Naive thymus-derived CD4-positive, alpha-beta T cell (primary cell): Measurements from ENCODE around the gene NEUROG1. TPM values are rescaled to one million over a fixed set of nuclear protein-coding genes. Genes with fewer than 3 reads are reported as not detected.

Experiments used
- ATAC-seq: fragments of 150-1000 bp; cut with Tn5 transposase; 2 replicates; pipeline ENCODE4 v1.10.0; 2021; ENCODE audit warnings: mild to moderate bottlenecking, moderate library complexity
- CTCF ChIA-PET: fragments of 350-600 bp; sonication (Branson Sonifier 250); formaldehyde crosslinking; loops from one replicate; lab custom pipeline; 2021; ENCODE audit warnings: antibody characterized with exemption; lab: Charles Lee
- POLR2A ChIA-PET: fragments of 350-600 bp; sonication (Branson Sonifier 250); formaldehyde crosslinking; loops from one replicate; lab custom pipeline; 2021; ENCODE audit warnings: antibody characterized with exemption, inconsistent platforms; lab: Charles Lee
- DNase-seq, 9 donors: peaks; one replicate each; pipeline versions ENCODE4 v3.0.0 to v3.0.0-alpha.2; 2020 to 2022; ENCODE audit warnings: mixed read lengths in 1 of 9
- H3K27ac ChIP-seq: one replicate; pipeline ENCODE4 v1.7.0; 2013; ENCODE audit warnings: mild to moderate bottlenecking, low read depth, low read length, moderate library complexity
- H3K27me3 ChIP-seq, 2 donors: one replicate each; pipeline ENCODE4 v1.7.0; 2013; ENCODE audit warnings: low read length in 2 of 2, mild to moderate bottlenecking in 2 of 2, moderate library complexity in 2 of 2; ENCODE audit not compliant: control insufficient read depth in 2 of 2, insufficient read depth in 2 of 2
- H3K36me3 ChIP-seq, 3 experiments: 1 replicate in 2 of 3; 2 replicates in 1 of 3; pipeline ENCODE4 v1.7.0; 2013; ENCODE audit warnings: low read length in 3 of 3, mild to moderate bottlenecking in 3 of 3, moderate library complexity in 1 of 3; ENCODE audit not compliant: insufficient read depth in 3 of 3, control insufficient read depth in 2 of 3
- H3K4me1 ChIP-seq, 2 donors: one replicate each; pipeline ENCODE4 v1.7.0; 2013; ENCODE audit warnings: low read length in 2 of 2, mild to moderate bottlenecking in 2 of 2, moderate library complexity in 1 of 2; ENCODE audit not compliant: control insufficient read depth in 2 of 2, insufficient read depth in 2 of 2
- H3K4me3 ChIP-seq: 2 replicates; pipeline ENCODE4 v1.7.0; 2013; ENCODE audit warnings: mild to moderate bottlenecking, low read length
- H3K9me3 ChIP-seq, 3 experiments: 1 replicate in 2 of 3; 2 replicates in 1 of 3; pipeline ENCODE4 v1.7.0; 2013; ENCODE audit warnings: low read length in 3 of 3; ENCODE audit not compliant: control insufficient read depth in 2 of 3
- H3K27ac Mint-ChIP-seq, 9 donors: one replicate each; pipeline ENCODE4 v1.8.0; 2020 to 2022; ENCODE audit warnings: mixed read lengths in 9 of 9, mild to moderate bottlenecking in 8 of 9, moderate library complexity in 5 of 9, inconsistent platforms in 2 of 9
- H3K27me3 Mint-ChIP-seq, 5 donors: one replicate each; pipeline ENCODE4 v1.8.0; 2021 to 2022; ENCODE audit warnings: mixed read lengths in 5 of 5, mild to moderate bottlenecking in 1 of 5
- H3K36me3 Mint-ChIP-seq, 5 donors: one replicate each; pipeline ENCODE4 v1.8.0; 2020 to 2022; ENCODE audit warnings: mixed read lengths in 5 of 5, mild to moderate bottlenecking in 3 of 5, inconsistent platforms in 1 of 5
- H3K4me1 Mint-ChIP-seq, 7 donors: one replicate each; pipeline ENCODE4 v1.8.0; 2020 to 2022; ENCODE audit warnings: mixed read lengths in 7 of 7, mild to moderate bottlenecking in 3 of 7, inconsistent platforms in 1 of 7
- H3K4me3 Mint-ChIP-seq, 10 donors: one replicate each; pipeline ENCODE4 v1.8.0; 2020 to 2022; ENCODE audit warnings: mild to moderate bottlenecking in 10 of 10, mixed read lengths in 10 of 10, moderate library complexity in 6 of 10, inconsistent platforms in 2 of 10
- H3K9me3 Mint-ChIP-seq, 11 donors: one replicate each; pipeline ENCODE4 v1.8.0; 2020 to 2022; ENCODE audit warnings: mixed read lengths in 11 of 11, mild to moderate bottlenecking in 4 of 11, inconsistent platforms in 1 of 11, moderate library complexity in 1 of 11
- intact Hi-C, 2 donors: fragments of 100-400 bp; cut with micrococcal nuclease; formaldehyde crosslinking; loops; one replicate each; pipeline ENCODE4 v1.15.1; 2023
- polyA plus RNA-seq, 2 donors: library from polyadenylated mRNA; unstranded; fragments of 300-500 nt; fragmentation: Illumina TruSeq; gene quantifications; one replicate each; pipeline ENCODE4 v1.2.3, GENCODE V29; 2021
- total RNA-seq, 6 experiments: library from RNA in 5 of 6; stranded (reverse) in 5 of 6; gene quantifications; 1 replicate in 5 of 6; 2 replicates in 1 of 6; pipeline ENCODE4 v1.2.3 and lab custom pipeline; 2021 to 2026

Gene NEUROG1
- total and polyA plus RNA-seq, 7 experiments from 2014 or later = not detected

DNA sequence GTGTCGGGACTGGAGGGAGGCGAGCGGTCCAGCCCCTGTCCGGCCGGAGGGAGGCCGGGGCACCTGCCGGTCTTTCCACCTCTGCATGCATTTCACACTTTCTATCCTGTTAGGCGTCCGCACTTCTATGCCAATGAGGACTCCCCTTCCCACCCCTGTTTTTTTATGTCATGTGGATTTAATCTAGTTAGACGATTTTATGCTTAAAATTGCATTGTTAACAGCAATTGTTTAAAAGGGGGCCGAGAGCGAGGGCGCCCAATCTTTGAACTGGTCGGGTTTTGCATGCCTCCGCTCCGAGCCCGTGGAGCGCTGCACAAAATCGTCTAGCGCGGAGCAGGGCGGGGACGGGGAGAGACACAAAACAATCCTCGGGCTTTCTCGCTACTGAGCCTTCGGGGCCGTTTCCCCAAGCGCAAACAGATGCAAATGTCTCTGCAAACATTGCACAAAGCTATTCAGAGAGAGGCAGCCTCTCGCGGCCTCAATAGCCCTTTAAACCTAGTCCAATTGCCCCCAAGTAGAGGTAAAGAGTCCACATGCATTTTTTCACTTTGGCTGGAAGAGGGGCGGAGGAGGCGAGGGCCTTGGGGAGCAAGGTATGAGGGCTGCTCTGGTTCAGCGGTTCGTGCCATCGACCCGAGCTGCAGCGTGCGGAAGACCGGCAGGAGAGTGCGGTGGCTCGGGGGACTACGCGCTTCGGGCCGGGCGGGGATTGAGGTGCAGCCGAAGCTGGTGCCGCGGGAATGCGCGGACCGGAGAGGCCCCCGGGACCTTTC lies 46.1 kb downstream of the NEUROG1 start:
- H3K9me3 Mint-ChIP-seq = peaks cover 0 to 4% (median 0%) of the 10 kb centered on the region in 11 donors
- no peaks in the 10 kb centered on the region for H3K27me3 ChIP-seq
- no peak for ATAC-seq
- CTCF ChIA-PET = no interaction called here
- H3K4me1 Mint-ChIP-seq = peaks cover 2 to 18% (median 8%) of the 10 kb centered on the region in 7 donors
- H3K9me3 ChIP-seq = no peaks in the 10 kb centered on the region
- no peaks in the 10 kb centered on the region for H3K36me3 ChIP-seq
- H3K27ac Mint-ChIP-seq = no peak overlapping the region
- no peaks in the 10 kb centered on the region for H3K4me1 ChIP-seq
- H3K27ac ChIP-seq = no peak overlapping the region
- intact Hi-C loops = loop anchor here in 1 of 2 donors (2.0 to 5.0 kb wide), 3 partner anchors 45 to 452 kb away; partner anchors contain the start of gene NEUROG1
- DNase-seq = no peak
- POLR2A ChIA-PET = no interaction called here
- H3K27me3 Mint-ChIP-seq = peaks cover 67 to 95% (median 82%) of the 10 kb centered on the region in 5 donors
- peak overlapping the region in 7 of 10 donors; percentile 7 to 69 (median 41) for H3K4me3 Mint-ChIP-seq
- no peaks in the 10 kb centered on the region for H3K36me3 Mint-ChIP-seq
- H3K4me3 ChIP-seq = no peak overlapping the region

GRCh38 chr5:135488727-135489465 lies 46.9 kb downstream of the NEUROG1 start:
- H3K9me3 Mint-ChIP-seq = peaks cover 0 to 4% (median 0%) of the 10 kb centered on the region in 11 donors
- intact Hi-C loops = loop anchor here in 1 of 2 donors (2.0 kb wide), 1 partner anchor 56 kb away; no protein-coding TSS in a partner anchor
- H3K36me3 ChIP-seq = no peaks in the 10 kb centered on the region
- no peak overlapping the region for H3K27ac Mint-ChIP-seq
- H3K4me3 ChIP-seq = no peak overlapping the region
- no peaks in the 10 kb centered on the region for H3K27me3 ChIP-seq
- CTCF ChIA-PET = no interaction called here
- H3K9me3 ChIP-seq = no peaks in the 10 kb centered on the region
- peaks cover 62 to 89% (median 74%) of the 10 kb centered on the region in 5 donors for H3K27me3 Mint-ChIP-seq
- POLR2A ChIA-PET = no interaction called here
- DNase-seq (no peak), ATAC-seq (no peak)
- H3K4me1 Mint-ChIP-seq = peaks cover 2 to 18% (median 8%) of the 10 kb centered on the region in 7 donors
- H3K36me3 Mint-ChIP-seq = no peaks in the 10 kb centered on the region
- peak overlapping the region in 2 of 10 donors; percentile 20 to 67 for H3K4me3 Mint-ChIP-seq
- H3K4me1 ChIP-seq = no peaks in the 10 kb centered on the region
- H3K27ac ChIP-seq = no peak overlapping the region

DNA sequence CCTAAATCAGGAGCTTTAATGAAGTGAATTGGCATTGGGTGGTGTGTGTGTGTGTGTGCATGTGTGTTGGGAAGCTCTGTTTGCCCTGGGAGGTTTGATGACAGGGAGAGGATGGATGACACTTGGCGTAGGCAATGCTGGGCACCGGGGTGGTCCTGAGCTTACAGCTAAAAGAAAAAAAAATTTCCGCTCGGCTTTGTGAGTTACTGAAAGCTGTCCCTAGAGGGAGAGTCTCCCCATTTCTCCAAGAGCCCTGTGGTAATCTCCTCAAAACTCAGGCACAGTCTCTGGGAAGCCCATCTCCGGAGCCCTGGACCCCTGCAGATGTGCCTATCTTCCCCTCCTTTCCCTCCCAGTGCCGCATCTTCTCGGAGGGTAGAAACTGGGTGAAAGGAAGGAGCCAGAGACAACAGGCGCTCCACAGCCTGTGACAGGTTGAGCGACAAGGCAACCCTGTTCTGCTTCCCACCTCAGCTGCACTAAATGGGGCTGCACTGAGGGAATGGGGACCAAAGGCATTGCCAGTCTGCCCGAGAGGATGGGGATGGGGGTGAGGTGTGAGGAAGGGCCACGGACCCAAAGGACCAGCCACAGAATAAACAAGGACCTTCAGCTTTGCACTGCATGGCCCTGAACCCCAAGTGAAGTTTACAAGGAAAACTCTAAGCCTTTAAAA lies 47.8 kb downstream of the NEUROG1 start:
- peaks cover 62 to 82% (median 65%) of the 10 kb centered on the region in 5 donors for H3K27me3 Mint-ChIP-seq
- peak overlapping the region in 2 of 10 donors; percentile 20 for H3K4me3 Mint-ChIP-seq
- Histone ChIP-seq H3K9me3 (no peaks in the 10 kb centered on the region), H3K27ac (no peak overlapping the region), H3K36me3 (no peaks in the 10 kb centered on the region), H3K4me3 (no peak overlapping the region), H3K27me3 (no peaks in the 10 kb centered on the region), H3K4me1 (no peaks in the 10 kb centered on the region)
- DNase-seq = no peak
- peaks cover 2 to 18% (median 8%) of the 10 kb centered on the region in 7 donors for H3K4me1 Mint-ChIP-seq
- POLR2A ChIA-PET = no interaction called here
- CTCF ChIA-PET = no interaction called here
- peaks cover 0 to 4% (median 0%) of the 10 kb centered on the region in 11 donors for H3K9me3 Mint-ChIP-seq
- intact Hi-C loops = loop anchor here in 1 of 2 donors (2.0 kb wide), 1 partner anchor 57 kb away; no protein-coding TSS in a partner anchor
- ATAC-seq = no peak
- H3K27ac Mint-ChIP-seq = no peak overlapping the region
- H3K36me3 Mint-ChIP-seq = no peaks in the 10 kb centered on the region

- peaks cover 2 to 18% (median 8%) of the 10 kb centered on the region in 7 donors for H3K4me1 Mint-ChIP-seq
- H3K9me3 Mint-ChIP-seq = peaks cover 0 to 4% (median 0%) of the 10 kb centered on the region in 11 donors
- Histone ChIP-seq H3K27ac (no peak overlapping the region), H3K36me3 (no peaks in the 10 kb centered on the region), H3K9me3 (no peaks in the 10 kb centered on the region), H3K4me1 (no peaks in the 10 kb centered on the region), H3K27me3 (no peaks in the 10 kb centered on the region), H3K4me3 (no peak overlapping the region)
- POLR2A ChIA-PET = no interaction called here
- no peak overlapping the region for H3K27ac Mint-ChIP-seq
- ATAC-seq (no peak), DNase-seq (no peak)
- H3K4me3 Mint-ChIP-seq = no peak overlapping the region
- intact Hi-C loops = no loop called here
- H3K27me3 Mint-ChIP-seq = peaks cover 55 to 73% (median 57%) of the 10 kb centered on the region in 5 donors
- no peaks in the 10 kb centered on the region for H3K36me3 Mint-ChIP-seq
- CTCF ChIA-PET = no interaction called here
These were observed 48.7 kb downstream of the NEUROG1 start for GRCh38 chr5:135487037-135487395.

- ChIA-PET POLR2A (no interaction called here), CTCF (no interaction called here)
- H3K36me3 ChIP-seq = no peaks in the 10 kb centered on the region
- ATAC-seq (no peak), DNase-seq (no peak)
- Mint-ChIP-seq H3K27ac (no peak overlapping the region), H3K9me3 (peaks cover 0 to 4% (median 0%) of the 10 kb centered on the region in 11 donors), H3K36me3 (no peaks in the 10 kb centered on the region), H3K4me3 (no peak overlapping the region), H3K4me1 (peaks cover 2 to 18% (median 8%) of the 10 kb centered on the region in 7 donors), H3K27me3 (peaks cover 50 to 66% (median 57%) of the 10 kb centered on the region in 5 donors)
- intact Hi-C loops = no loop called here
- H3K27ac ChIP-seq = no peak overlapping the region
- no peaks in the 10 kb centered on the region for H3K9me3 ChIP-seq
- H3K4me3 ChIP-seq = no peak overlapping the region
- H3K27me3 ChIP-seq = no peaks in the 10 kb centered on the region
- H3K4me1 ChIP-seq = no peaks in the 10 kb centered on the region
These were observed 49.4 kb downstream of the NEUROG1 start for GRCh38 chr5:135486131-135487036.

- Histone ChIP-seq H3K4me3 (no peak overlapping the region), H3K9me3 (no peaks in the 10 kb centered on the region), H3K36me3 (no peaks in the 10 kb centered on the region), H3K4me1 (no peaks in the 10 kb centered on the region), H3K27me3 (no peaks in the 10 kb centered on the region), H3K27ac (no peak overlapping the region)
- Mint-ChIP-seq H3K27ac (no peak overlapping the region), H3K9me3 (peaks cover 0 to 4% (median 0%) of the 10 kb centered on the region in 11 donors), H3K4me3 (no peak overlapping the region), H3K36me3 (no peaks in the 10 kb centered on the region), H3K4me1 (peaks cover 0 to 14% (median 4%) of the 10 kb centered on the region in 7 donors), H3K27me3 (peaks cover 37 to 57% (median 48%) of the 10 kb centered on the region in 5 donors)
- ChIA-PET POLR2A (no interaction called here), CTCF (no interaction called here)
- intact Hi-C loops = no loop called here
- DNase-seq (no peak), ATAC-seq (no peak)
These were observed 51.1 kb downstream of the NEUROG1 start for GRCh38 chr5:135484674-135485086.
